Measurements from ENCODE around the gene CCNI2. TPM values are rescaled to one million over a fixed set of nuclear protein-coding genes. Genes with fewer than 3 reads are reported as not detected.

The CCNI2 gene
- total RNA-seq, 1 experiment from 2014 or later = not detected

DNA sequence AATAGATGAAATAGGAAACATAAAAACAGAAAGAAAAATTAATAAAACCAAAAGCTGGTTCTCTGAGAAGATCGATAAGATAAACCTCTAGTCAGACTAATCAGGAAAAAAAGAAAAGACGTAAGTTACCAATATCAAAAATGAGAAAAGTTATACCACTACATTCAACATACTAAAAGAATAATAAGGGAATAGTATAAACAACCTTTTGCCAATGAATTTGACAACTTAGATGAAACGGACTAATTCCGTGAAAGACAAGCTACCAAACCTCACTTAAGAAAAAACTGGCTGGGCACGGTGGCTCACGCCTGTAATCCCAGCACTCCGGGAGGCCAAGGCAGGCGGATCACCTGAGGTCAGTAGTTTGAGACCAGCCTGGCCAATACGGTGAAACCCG is 17.3 kb upstream of the CCNI2 start:
- Histone ChIP-seq H3K4me1 (ENCODE audit: insufficient read depth, low read length, poor library complexity, severe bottlenecking) (no peaks in the 10 kb centered on the region), H3K27me3 (replicated peaks; ENCODE audit: insufficient read depth, low read depth, low read length, poor library complexity) (no peaks in the 10 kb centered on the region), H3K27ac (ENCODE audit: low read depth, low read length, poor library complexity, severe bottlenecking) (no peak overlapping the region), H3K9me3 (ENCODE audit: low read depth, low read length, poor library complexity, severe bottlenecking) (no peaks in the 10 kb centered on the region), H3K4me3 (ENCODE audit: low read depth, low read length, poor library complexity, severe bottlenecking) (no peak overlapping the region), H3K36me3 (ENCODE audit: insufficient read depth, low read length, poor library complexity, severe bottlenecking) (no peaks in the 10 kb centered on the region)
- POLR2A ChIA-PET (ENCODE audit: low non-redundant PET) = no interaction called here
- CTCF ChIA-PET = no interaction called here
- intact Hi-C loops (cut with micrococcal nuclease; ENCODE audit: unreplicated experiment) = no loop called here
- no TSS peak for BruUV-seq (replicated peaks)
- no peak for TF ChIP-seq EZH2 (IDR thresholded peaks at IDR 0.05; ENCODE audit: borderline replicate concordance, low read depth, low read length, poor library complexity, severe bottlenecking)
- TF ChIP-seq, protein P1, sequence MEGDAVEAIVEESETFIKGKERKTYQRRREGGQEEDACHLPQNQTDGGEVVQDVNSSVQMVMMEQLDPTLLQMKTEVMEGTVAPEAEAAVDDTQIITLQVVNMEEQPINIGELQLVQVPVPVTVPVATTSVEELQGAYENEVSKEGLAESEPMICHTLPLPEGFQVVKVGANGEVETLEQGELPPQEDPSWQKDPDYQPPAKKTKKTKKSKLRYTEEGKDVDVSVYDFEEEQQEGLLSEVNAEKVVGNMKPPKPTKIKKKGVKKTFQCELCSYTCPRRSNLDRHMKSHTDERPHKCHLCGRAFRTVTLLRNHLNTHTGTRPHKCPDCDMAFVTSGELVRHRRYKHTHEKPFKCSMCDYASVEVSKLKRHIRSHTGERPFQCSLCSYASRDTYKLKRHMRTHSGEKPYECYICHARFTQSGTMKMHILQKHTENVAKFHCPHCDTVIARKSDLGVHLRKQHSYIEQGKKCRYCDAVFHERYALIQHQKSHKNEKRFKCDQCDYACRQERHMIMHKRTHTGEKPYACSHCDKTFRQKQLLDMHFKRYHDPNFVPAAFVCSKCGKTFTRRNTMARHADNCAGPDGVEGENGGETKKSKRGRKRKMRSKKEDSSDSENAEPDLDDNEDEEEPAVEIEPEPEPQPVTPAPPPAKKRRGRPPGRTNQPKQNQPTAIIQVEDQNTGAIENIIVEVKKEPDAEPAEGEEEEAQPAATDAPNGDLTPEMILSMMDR (conservative IDR thresholded peaks at IDR 0.05; ENCODE audit: low read depth, low read length) = no peak
- no peak for DNase-seq (ENCODE audit: low spot score)

DNA sequence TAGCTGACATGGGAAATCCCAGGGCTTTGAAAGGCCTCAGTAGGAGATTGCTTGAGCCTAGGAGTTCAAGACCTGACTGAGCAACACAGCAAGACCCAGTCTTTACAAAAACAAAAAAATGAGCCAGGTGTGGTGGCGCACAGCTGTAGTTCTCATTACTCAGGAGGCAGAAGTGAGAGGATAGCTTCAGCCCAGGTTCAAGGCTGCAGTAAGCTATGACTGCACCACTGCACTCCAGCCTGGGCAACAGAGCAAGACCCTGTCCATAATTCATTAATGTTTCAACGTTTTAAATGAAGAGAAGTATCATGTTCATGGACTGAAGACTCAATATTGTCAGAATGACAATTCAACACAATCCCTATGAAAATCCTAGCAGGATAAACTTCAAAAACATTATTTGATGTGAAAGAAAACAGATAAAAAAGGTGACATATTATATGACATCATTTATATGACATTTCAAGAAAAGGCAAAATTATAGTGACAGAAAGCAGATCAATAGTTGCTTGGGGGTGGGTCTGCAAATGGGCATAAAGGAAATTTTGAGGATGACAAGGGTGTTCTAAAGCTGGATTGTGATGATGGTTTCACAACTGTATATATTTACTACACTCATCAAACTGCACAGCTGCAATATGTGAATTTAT is 13.6 kb upstream of the CCNI2 start:
- H3K4me3 ChIP-seq (ENCODE audit: low read depth, low read length, poor library complexity, severe bottlenecking) = no peak overlapping the region
- H3K36me3 ChIP-seq (ENCODE audit: insufficient read depth, low read length, poor library complexity, severe bottlenecking) = no peaks in the 10 kb centered on the region
- CTCF ChIA-PET = no interaction called here
- no peak for TF ChIP-seq EZH2 (IDR thresholded peaks at IDR 0.05; ENCODE audit: borderline replicate concordance, low read depth, low read length, poor library complexity, severe bottlenecking)
- TF ChIP-seq, protein P1 (conservative IDR thresholded peaks at IDR 0.05; ENCODE audit: low read depth, low read length) = no peak
- no TSS peak for BruUV-seq (replicated peaks)
- POLR2A ChIA-PET (ENCODE audit: low non-redundant PET) = no interaction called here
- DNase-seq (ENCODE audit: low spot score) = no peak
- intact Hi-C loops (cut with micrococcal nuclease; ENCODE audit: unreplicated experiment) = no loop called here
- no peak overlapping the region for H3K27ac ChIP-seq (ENCODE audit: low read depth, low read length, poor library complexity, severe bottlenecking)
- H3K27me3 ChIP-seq (replicated peaks; ENCODE audit: insufficient read depth, low read depth, low read length, poor library complexity) = no peaks in the 10 kb centered on the region
- no peaks in the 10 kb centered on the region for H3K9me3 ChIP-seq (ENCODE audit: low read depth, low read length, poor library complexity, severe bottlenecking)
- peaks cover 6% of the 10 kb centered on the region for H3K4me1 ChIP-seq (ENCODE audit: insufficient read depth, low read length, poor library complexity, severe bottlenecking)

DNA sequence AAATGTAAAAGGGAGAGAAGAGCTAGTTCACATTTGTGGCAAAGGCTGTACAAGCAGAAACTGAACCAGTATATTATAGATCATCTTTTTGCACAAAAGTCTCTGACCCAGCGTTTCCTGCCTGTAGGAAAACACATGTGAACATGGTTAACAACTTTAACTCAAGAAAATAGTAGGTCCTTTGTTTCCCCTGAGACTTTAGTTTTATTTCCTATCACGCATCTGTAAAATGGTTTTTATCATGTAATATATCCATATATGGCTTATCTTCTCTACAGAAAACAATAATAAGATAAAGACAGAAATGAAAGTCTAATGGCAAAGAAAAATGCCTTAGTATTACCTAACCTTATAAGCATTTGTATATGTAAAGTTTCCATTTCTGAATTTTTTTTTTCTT is 12.5 kb upstream of the CCNI2 start:
- BruUV-seq (replicated peaks) = no TSS peak
- TF ChIP-seq EZH2 (IDR thresholded peaks at IDR 0.05; ENCODE audit: borderline replicate concordance, low read depth, low read length, poor library complexity, severe bottlenecking) = no peak
- TF ChIP-seq, protein P1 (conservative IDR thresholded peaks at IDR 0.05; ENCODE audit: low read depth, low read length) = no peak
- Histone ChIP-seq H3K27me3 (replicated peaks; ENCODE audit: insufficient read depth, low read depth, low read length, poor library complexity) (no peaks in the 10 kb centered on the region), H3K4me3 (ENCODE audit: low read depth, low read length, poor library complexity, severe bottlenecking) (no peak overlapping the region), H3K27ac (ENCODE audit: low read depth, low read length, poor library complexity, severe bottlenecking) (no peak overlapping the region), H3K4me1 (ENCODE audit: insufficient read depth, low read length, poor library complexity, severe bottlenecking) (peaks cover 6% of the 10 kb centered on the region), H3K36me3 (ENCODE audit: insufficient read depth, low read length, poor library complexity, severe bottlenecking) (no peaks in the 10 kb centered on the region), H3K9me3 (ENCODE audit: low read depth, low read length, poor library complexity, severe bottlenecking) (no peaks in the 10 kb centered on the region)
- DNase-seq (ENCODE audit: low spot score) = no peak
- intact Hi-C loops (cut with micrococcal nuclease; ENCODE audit: unreplicated experiment) = no loop called here
- CTCF ChIA-PET = no interaction called here
- POLR2A ChIA-PET (ENCODE audit: low non-redundant PET) = no interaction called here
